NT2/D1 (cell line): ENCODE measurements around the gene SLC23A1.

Experiments used
- DNase-seq: peaks from one replicate; pipeline ENCODE4 v3.0.0-alpha.2; 2011; ENCODE audit warnings: low read depth, low spot score
- H3K27me3 ChIP-seq: 2 replicates; pipeline ENCODE4 v1.6.0; 2011; ENCODE audit warnings: mild to moderate bottlenecking; ENCODE audit not compliant: insufficient read length, insufficient read depth
- H3K36me3 ChIP-seq: 2 replicates; pipeline ENCODE4 v1.6.1; 2011; ENCODE audit warnings: mild to moderate bottlenecking, low read length, mixed read lengths; ENCODE audit not compliant: insufficient read depth, insufficient read length
- H3K4me1 ChIP-seq: 2 replicates; pipeline ENCODE4 v1.5.1; 2011; ENCODE audit not compliant: insufficient read depth, insufficient read length
- H3K4me3 ChIP-seq: 2 replicates; pipeline ENCODE4 v1.5.1; 2011; ENCODE audit warnings: low read depth; ENCODE audit not compliant: insufficient read length
- H3K9ac ChIP-seq: 2 replicates; pipeline ENCODE4 v1.6.0; 2011; ENCODE audit warnings: low read depth; ENCODE audit not compliant: insufficient read length
- H3K9me3 ChIP-seq: 2 replicates; pipeline ENCODE4 v1.5.1; 2011; ENCODE audit warnings: mild to moderate bottlenecking, low read length; ENCODE audit not compliant: insufficient read depth
- SUZ12 ChIP-seq: IDR thresholded peaks from 2 replicates; pipeline ENCODE4 v1.6.1; 2011; ENCODE audit not compliant: insufficient read length, insufficient read depth; ENCODE audit errors: extremely low read depth
- YY1 ChIP-seq: IDR thresholded peaks from 2 replicates; pipeline ENCODE4 v1.6.1; 2011; ENCODE audit not compliant: insufficient read length, insufficient read depth
- ZNF274 ChIP-seq: IDR thresholded peaks from 2 replicates; pipeline ENCODE4 v1.6.1; 2011; ENCODE audit warnings: mild to moderate bottlenecking, low read depth, low read length

Gene SLC23A1

DNA sequence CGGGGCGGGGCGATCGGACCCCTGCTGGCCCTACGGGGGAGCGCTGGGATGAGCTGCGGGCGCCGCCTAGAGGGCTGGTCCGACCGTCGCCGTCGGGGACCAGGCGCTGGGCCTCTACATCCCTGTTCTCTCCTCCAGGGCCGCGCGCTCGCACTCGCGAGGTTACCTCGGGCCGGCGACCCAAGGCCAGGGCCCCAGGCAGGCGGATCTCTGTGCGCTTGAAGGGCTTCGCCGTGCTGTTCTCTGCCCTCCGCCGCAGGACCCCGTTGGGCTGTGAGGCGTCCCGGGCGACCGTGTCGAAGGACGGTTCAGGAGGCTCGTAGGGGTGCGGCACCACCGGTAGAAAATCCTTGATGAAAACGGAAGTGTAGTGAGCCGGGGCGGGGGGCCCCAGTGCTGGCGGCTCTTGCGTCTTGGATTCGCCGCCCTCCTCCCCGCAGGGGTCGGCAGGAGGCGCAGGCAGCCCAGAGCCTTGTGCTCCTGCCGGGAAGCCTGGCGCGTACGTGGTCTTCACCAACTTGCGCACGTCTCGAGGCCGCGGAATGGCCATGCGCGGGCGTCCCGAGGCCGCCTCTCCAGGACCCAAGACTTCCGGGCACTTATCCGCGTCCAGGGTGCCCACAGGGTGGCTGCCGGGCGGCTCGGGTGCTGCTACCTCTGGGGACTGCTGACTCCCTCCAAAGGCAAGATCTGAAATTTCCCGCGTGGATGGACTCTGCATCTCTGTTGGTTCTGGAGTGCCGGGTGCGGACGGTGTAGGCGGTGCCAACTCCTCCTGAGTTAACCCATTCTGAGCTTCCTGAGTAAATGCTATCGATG, 9.8 kb upstream of the SLC23A1 start:
- peaks cover 13% of the 10 kb centered on the region for H3K4me1 ChIP-seq
- no peak for TF ChIP-seq YY1
- peak overlapping the region; percentile 71 for H3K9ac ChIP-seq
- peaks cover 5% of the 10 kb centered on the region for H3K36me3 ChIP-seq
- H3K4me3 ChIP-seq: peak overlapping the region; percentile 33
- H3K9me3 ChIP-seq: peaks cover 10% of the 10 kb centered on the region; the same call in 1 of the 2 replicates
- peaks cover 16% of the 10 kb centered on the region for H3K27me3 ChIP-seq
- DNase-seq: no peak

DNA sequence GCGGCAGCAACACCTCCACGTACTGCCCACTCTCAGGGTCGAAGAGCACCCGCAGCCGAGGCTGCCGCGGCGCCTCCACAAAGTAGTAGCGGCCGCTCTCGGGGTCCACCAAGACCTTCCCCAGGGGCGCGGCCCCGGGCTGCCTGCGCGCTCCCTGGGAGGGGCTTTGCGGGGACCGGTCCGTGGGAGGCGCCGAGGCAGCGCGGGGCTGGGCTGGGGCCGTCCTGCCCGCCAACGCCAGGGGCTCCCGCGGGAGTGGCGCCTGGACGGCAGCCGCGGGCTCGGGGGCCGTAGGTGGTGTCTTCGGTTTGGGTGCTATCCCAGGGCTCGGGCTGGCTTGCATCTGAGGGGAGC, 9.2 kb upstream of the SLC23A1 start:
- H3K9ac ChIP-seq: no peak overlapping the region
- H3K27me3 ChIP-seq: peaks cover 16% of the 10 kb centered on the region
- DNase-seq: no peak
- peaks cover 10% of the 10 kb centered on the region; the same call in 1 of the 2 replicates for H3K9me3 ChIP-seq
- TF ChIP-seq ZNF274 (no peak), SUZ12 (no peak), YY1 (no peak)
- peaks cover 5% of the 10 kb centered on the region for H3K36me3 ChIP-seq
- H3K4me1 ChIP-seq: peaks cover 14% of the 10 kb centered on the region
- peak overlapping the region; percentile 33 for H3K4me3 ChIP-seq

DNA sequence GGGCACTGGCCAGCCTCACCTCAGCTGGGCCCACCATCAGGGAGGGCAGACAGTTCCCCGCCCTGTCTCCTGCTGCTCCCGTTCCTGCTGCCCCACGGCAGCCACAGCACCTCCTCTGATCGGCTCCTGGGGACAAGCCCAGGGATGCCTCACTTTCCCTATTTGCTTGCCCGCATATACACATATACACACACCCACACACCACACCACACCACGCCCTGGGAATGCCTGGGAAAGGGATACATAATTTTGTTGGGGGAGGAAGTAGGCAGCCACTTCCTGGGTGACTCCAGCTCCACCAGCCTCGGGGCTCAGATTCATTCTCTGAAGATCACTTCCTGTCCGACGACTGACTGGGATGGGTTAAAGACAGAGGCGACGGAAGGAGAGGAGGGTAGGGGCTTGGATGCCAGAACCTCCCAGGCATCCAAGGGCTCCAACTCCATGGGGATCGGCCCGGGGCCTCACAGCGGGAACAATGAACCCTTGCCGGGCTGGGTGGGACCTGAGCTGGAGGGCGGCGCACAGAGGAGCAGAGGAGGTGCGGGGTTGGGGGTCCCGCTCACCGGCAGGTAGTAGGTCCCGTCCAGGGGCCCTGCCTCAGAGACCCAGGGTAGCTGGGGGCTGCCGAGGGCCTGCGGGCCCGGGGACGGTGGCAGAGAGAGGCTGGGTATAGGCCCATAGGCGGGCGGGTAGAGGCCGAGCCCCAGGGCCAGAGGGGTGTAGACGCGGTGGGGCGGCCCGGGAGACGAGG, 8.7 kb upstream of the SLC23A1 start:
- no peak overlapping the region for H3K9ac ChIP-seq
- peaks cover 16% of the 10 kb centered on the region for H3K27me3 ChIP-seq
- peaks cover 14% of the 10 kb centered on the region for H3K4me1 ChIP-seq
- TF ChIP-seq SUZ12: no peak
- peaks cover 5% of the 10 kb centered on the region for H3K36me3 ChIP-seq
- no peak overlapping the region for H3K4me3 ChIP-seq
- no peak for DNase-seq
- H3K9me3 ChIP-seq: peaks cover 10% of the 10 kb centered on the region; the same call in 1 of the 2 replicates

DNA sequence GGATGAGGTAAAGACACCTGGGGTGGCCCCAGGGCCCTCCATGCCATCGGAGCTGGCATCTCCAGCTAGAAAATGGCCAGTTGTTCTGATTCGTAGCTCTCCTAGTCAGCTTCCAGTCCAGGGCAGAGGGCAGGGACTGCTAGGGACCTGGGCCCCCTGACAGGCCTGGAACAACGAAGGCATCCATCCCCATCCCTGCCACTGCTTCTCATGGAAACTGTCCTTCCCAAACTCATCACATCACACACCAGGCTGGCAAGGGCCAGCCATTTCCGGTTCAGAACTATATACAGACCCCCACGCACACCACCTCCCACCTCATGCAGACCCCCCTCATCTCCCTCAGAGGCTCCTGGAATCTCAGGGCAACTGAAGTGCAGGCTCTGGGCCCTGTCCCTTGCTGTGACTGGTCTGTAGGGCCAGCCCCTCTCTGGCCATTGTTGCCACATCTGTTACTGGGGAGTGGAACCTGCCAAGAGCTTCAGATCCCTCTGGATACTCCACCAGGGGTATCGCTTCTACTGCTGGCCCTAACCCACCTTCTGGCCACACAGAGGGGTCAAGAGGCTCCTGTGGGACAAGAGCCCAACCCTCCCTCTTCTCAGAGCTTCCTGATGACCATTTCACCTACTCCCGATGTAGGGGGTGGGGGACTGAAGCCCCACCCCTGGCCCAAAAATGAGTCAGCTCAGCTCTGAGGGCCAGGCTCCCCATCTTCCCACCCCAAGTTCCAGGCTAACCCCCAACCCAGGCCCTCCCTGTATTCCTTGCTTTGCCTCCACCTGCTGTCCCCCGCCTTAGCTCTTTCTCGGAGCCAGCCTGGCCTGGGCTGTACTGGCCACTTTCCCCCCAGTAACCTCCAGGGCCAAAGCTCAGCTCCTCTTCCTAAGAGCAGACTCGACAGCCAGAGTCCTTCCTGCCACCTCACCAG, 7.8 kb upstream of the SLC23A1 start:
- TF ChIP-seq SUZ12: no peak
- TF ChIP-seq ZNF274: no peak
- no peak for TF ChIP-seq YY1
- Histone ChIP-seq H3K9ac (no peak overlapping the region), H3K9me3 (peaks cover 10% of the 10 kb centered on the region; the same call in 1 of the 2 replicates), H3K4me3 (no peak overlapping the region), H3K36me3 (peaks cover 5% of the 10 kb centered on the region), H3K4me1 (peaks cover 11% of the 10 kb centered on the region), H3K27me3 (peaks cover 16% of the 10 kb centered on the region)
- no peak for DNase-seq

DNA sequence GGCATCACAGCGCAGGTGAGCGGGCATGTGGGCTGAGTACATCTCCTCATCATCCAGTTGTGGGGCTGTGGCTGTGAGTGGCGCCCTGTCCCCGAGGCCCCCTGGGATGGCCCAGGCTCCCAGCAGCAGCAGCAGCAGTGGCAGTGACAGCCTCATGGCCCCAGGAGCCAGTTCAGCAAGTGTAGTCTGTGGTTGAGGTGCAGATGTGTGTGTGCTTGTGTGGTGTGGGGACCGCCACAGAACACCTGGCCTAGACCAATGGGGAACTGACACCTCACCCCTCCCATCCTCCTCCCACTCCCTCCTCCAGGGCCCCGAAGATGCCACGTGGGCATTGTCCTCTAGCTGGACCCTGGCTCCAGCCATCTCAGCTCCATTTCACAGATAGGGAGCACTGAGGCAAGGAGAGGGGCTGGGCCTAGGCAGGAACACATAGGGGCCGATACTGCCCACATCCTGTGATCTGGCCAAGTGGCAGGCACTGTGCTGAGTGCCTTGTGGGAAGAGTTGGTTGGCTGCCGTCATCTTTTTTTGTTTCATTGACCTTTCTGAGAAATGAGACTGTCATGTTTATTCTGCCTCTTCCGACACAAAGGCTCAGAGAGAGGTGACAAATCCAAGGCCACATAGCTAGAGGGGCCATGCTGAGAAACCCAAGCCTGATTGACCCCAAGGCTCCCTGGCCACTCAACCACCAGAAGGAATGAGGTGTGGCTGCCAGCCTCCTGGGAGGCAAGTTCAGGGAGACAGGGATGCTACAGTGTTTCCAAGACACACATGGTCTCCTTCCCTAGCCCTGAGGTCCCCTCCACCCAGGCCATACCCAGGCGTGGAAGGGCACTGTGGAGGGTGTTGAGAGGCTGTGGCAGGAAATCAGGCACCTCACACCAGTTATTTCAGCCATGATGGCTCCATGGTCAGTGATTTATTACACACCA, 6.9 kb upstream of the SLC23A1 start, which contains the start of gene MZB1:
MZB1 (minus strand) TSS at position 213 of the 938 bp plus-strand sequence; CDS start at position 156, 57 bp downstream.
- Histone ChIP-seq H3K9ac (no peak within 1 kb of the TSS), H3K4me3 (no peak within 1 kb of the TSS), H3K36me3 (peaks cover 5% of the 10 kb centered on the region), H3K4me1 (peaks cover 4% of the 10 kb centered on the region), H3K27me3 (peaks cover 16% of the 10 kb centered on the region), H3K9me3 (peaks cover 10% of the 10 kb centered on the region; the same call in 1 of the 2 replicates)
- TF ChIP-seq ZNF274: no peak
- TF ChIP-seq SUZ12: no peak
- TF ChIP-seq YY1: no peak
- no peak for DNase-seq

DNA sequence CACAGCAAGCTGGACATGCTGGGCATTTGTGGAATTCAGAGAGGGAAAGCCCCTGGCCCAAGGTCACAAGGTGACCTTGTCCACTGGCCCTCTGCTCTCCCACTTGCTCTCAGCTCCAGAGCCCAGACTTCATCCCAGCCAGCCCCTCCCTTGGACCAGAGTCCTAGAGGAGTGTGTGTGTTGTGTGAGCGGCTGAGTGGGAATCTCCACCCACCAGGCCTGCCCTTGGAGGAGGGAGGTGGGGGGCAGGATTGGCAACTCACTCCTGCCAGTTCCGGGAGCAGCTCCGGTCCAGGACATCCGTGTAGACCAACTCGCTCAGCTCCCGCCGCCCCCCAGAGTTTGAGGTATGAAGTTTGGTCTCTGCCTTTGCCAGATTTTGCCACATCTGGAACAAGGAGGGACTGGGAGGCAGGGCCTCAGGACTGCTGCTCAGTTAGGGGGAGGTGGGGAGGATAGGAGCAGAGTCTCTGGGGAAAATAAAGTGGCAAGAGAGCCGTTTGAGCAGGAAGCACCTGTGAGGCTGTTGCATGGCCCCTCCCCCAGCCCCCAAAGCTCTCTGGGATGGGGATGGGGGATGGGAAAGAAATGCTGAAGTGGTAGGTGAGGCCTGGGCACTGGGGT, 5.2 kb upstream of the SLC23A1 start:
- TF ChIP-seq ZNF274 (no peak), SUZ12 (no peak), YY1 (no peak)
- Histone ChIP-seq H3K9ac (no peak overlapping the region), H3K4me1 (peaks cover 3% of the 10 kb centered on the region), H3K9me3 (peaks cover 10% of the 10 kb centered on the region; the same call in 1 of the 2 replicates), H3K27me3 (peaks cover 4% of the 10 kb centered on the region), H3K36me3 (peaks cover 5% of the 10 kb centered on the region), H3K4me3 (no peak overlapping the region)
- DNase-seq: no peak
